Heart left ventricle (tissue), 13 donors: ENCODE measurements around the gene GABBR2.

ENCODE experiments used
- CTCF ChIP-seq, 12 donors: fragments of 200-600 bp; sonication (generic) in 4 of 12; IDR thresholded peaks; one replicate each; pipeline versions ENCODE4 v1.5.0 to v1.8.0; 2018 to 2022; ENCODE audit warnings: antibody characterized with exemption in 12 of 12, mild to moderate bottlenecking in 5 of 12
- POLR2A ChIP-seq, 2 donors: fragments of 450-650 bp; IDR thresholded peaks; one replicate each; pipeline ENCODE4 v1.6.1; 2017; ENCODE audit warnings: antibody characterized with exemption in 2 of 2, mild to moderate bottlenecking in 2 of 2, moderate library complexity in 2 of 2
- donor health status: ischemic (EF 13 %, LVEDD 7.1; RV severe dilation, severe dysfunction).
- donor health status: DM: no; HTN: yes; CAD: no.
- donor health status: DM: no; HTN: no; CAD: no.
- donor health status: ischemic (EF 25% LVEDD 6.9; RV normal size, moderate dysfunction).
- donor health status: ischemic (EF 25% LVEDD 5.7; RV mildly dilated, moderate dysfunction).
- donor health status: ischemic (EF 35%, LVEDD 5.7; RV mildly dilated, moderate dysfunction).
- donor health status: nonischemic (EF 11% LVEDD 7.7; RV severe dilation, severe dysfunction).
- donor health status: DM: yes; HTN: yes; CAD: no.
- donor health status: PGD.
- donor health status: ischemic (EF 29% LVEDD 5.4; RV normal size, mild dysfunction).
- donor health status: nonischemic (EF 23%, LVEDD 6.1; RV moderate dilation, normal function).

- TF ChIP-seq CTCF (IDR thresholded peaks at IDR 0.05) (no peak), POLR2A (IDR thresholded peaks at IDR 0.05) (no peak)
Observed at GRCh38 chr9:98315067-98315453, 393.7 kb downstream of the GABBR2 start.
